GM12878 (cell line): ENCODE data around the gene ACTL6A. TPM values are rescaled to one million over a fixed set of nuclear protein-coding genes. Genes with fewer than 3 reads are reported as not detected.

Source experiments
- BHLHE40 ChIP-seq, 2 experiments: fragments of 450-650 bp in 1 of 2; IDR thresholded peaks; 2 replicates each; pipeline ENCODE4 v1.6.1; 2011 to 2017; ENCODE audit warnings: low read depth in 2 of 2, borderline replicate concordance in 1 of 2, improper control_type of control experiment in 1 of 2, low read length in 1 of 2, mild to moderate bottlenecking in 1 of 2
- BRCA1 ChIP-seq: IDR thresholded peaks from 2 replicates; pipeline ENCODE4 v1.6.1; 2011; ENCODE audit warnings: low read depth, low read length, improper control_type of control experiment
- CEBPB ChIP-seq, 2 experiments: fragments of 150-350 bp in 1 of 2; IDR thresholded peaks; 2 replicates each; pipeline ENCODE4 v1.6.1; 2012 to 2014; ENCODE audit warnings: low read depth in 2 of 2, low read length in 2 of 2, borderline replicate concordance in 1 of 2, inconsistent platforms in 1 of 2
- EED ChIP-seq: sonication (generic); IDR thresholded peaks from 2 replicates; pipeline ENCODE4 v1.6.1; 2016; ENCODE audit warnings: antibody characterized with exemption, low read depth
- GATAD2B ChIP-seq: fragments of 450-650 bp; conservative IDR thresholded peaks from 2 replicates; pipeline ENCODE4 v1.6.1; 2017; ENCODE audit warnings: low read depth, mild to moderate bottlenecking, moderate library complexity
- HDGF ChIP-seq: fragments of 450-650 bp; IDR thresholded peaks from 2 replicates; pipeline ENCODE4 v1.6.1; 2016; ENCODE audit warnings: antibody characterized with exemption
- IKZF1 ChIP-seq: fragments of 450-650 bp; conservative IDR thresholded peaks from 2 replicates; pipeline ENCODE4 v1.6.1; 2017; ENCODE audit warnings: antibody characterized with exemption, mild to moderate bottlenecking
- IKZF2 ChIP-seq, 2 experiments: fragments of 450-650 bp; IDR thresholded peaks; 2 replicates each; pipeline ENCODE4 v1.6.1; 2017; ENCODE audit warnings: mild to moderate bottlenecking in 2 of 2, moderate library complexity in 2 of 2
- JUNB ChIP-seq: IDR thresholded peaks from 2 replicates; pipeline ENCODE4 v1.6.1; 2016; ENCODE audit warnings: antibody characterized with exemption, mild to moderate bottlenecking
- RFX5 ChIP-seq: IDR thresholded peaks from 2 replicates; pipeline ENCODE4 v1.6.1; 2011; ENCODE audit warnings: low read depth, low read length, improper control_type of control experiment
- SMAD1 ChIP-seq: fragments of 450-650 bp; IDR thresholded peaks from 2 replicates; pipeline ENCODE4 v1.6.1; 2018; ENCODE audit warnings: mild to moderate bottlenecking, low read depth; ENCODE audit not compliant: partially characterized antibody
- polyA plus RNA-seq, 11 experiments: library from polyadenylated mRNA; depleted of rRNA in 4 of 11; unstranded in 6 of 11; stranded (reverse) in 5 of 11; fragments of >200 nt; fragmentation: Nextera tagmentation in 4 of 11; fragmentation: Illumina TruSeq in 1 of 11; extraction: Ambion mirVana in 4 of 11; extraction: Trizol in 1 of 11; gene quantifications; 1 replicate in 1 of 11; 2 replicates in 10 of 11; pipeline versions ENCODE4 v1.2.1 to v1.2.3, GENCODE V29; 2011 to 2016; ENCODE audit warnings: inconsistent platforms in 2 of 11, missing spikeins in 2 of 11, low read depth in 1 of 11
- total RNA-seq, 4 experiments: library from RNA; depleted of rRNA in 3 of 4; stranded (reverse); fragments of >200 nt in 3 of 4; fragmentation: Illumina TruSeq in 1 of 4; extraction: Trizol in 1 of 4; gene quantifications; 2 replicates each; pipeline versions ENCODE4 v1.2.1 to v1.2.3, GENCODE V29; 2013 to 2021
- TF ChIP-seq, protein P1 (sequence below): fragments of 450-650 bp; IDR thresholded peaks from 2 replicates; pipeline ENCODE4 v1.6.1; 2017; ENCODE audit warnings: antibody characterized with exemption, mild to moderate bottlenecking, moderate library complexity
- TF ChIP-seq, protein P2 (sequence below): IDR thresholded peaks from 2 replicates; pipeline ENCODE4 v1.6.1; 2011; ENCODE audit warnings: borderline replicate concordance, low read depth, mild to moderate bottlenecking, moderate library complexity, low read length; ENCODE audit not compliant: insufficient read depth, poor library complexity, severe bottlenecking

ACTL6A gene
- total and polyA plus RNA-seq, 10 of the 15 experiments (the other 5 are each of a cell fraction or from before 2014, with no cell fraction given) = 70.2 to 197 (median 105) TPM

DNA sequence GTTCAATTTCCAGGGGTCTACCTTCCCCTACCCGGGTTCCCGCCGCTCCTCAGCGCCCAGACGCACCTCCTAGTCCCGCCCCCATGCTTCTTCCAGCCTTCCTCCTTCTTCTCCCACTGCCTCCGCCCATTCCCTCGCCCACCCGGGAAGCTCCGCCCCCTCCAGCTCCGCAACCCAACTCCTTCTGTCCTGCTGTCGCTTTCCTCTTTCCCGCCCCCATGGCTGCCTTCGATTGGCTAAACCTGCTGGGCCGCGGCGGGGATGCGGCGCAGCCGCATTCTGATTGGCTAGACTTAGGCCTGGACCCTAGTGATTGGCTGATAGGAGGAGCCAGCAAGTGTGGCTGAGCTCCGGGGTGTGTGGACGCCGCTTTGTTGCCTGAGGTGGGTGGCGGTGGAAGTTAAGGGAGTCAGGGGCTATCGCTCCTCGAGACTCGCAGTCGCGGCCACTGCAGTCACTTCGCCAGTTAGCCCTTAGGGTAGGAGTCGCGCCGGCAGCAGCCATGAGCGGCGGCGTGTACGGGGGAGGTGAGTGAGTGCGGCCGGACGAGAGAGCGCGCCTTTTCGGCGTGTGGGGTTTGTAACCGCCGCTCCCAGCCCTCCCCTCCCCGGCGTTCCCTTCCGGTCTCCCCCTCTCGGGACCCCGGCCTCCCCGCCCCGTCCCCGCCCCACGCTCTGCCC is at the start of gene ACTL6A (continued):
- TF ChIP-seq, protein P1, sequence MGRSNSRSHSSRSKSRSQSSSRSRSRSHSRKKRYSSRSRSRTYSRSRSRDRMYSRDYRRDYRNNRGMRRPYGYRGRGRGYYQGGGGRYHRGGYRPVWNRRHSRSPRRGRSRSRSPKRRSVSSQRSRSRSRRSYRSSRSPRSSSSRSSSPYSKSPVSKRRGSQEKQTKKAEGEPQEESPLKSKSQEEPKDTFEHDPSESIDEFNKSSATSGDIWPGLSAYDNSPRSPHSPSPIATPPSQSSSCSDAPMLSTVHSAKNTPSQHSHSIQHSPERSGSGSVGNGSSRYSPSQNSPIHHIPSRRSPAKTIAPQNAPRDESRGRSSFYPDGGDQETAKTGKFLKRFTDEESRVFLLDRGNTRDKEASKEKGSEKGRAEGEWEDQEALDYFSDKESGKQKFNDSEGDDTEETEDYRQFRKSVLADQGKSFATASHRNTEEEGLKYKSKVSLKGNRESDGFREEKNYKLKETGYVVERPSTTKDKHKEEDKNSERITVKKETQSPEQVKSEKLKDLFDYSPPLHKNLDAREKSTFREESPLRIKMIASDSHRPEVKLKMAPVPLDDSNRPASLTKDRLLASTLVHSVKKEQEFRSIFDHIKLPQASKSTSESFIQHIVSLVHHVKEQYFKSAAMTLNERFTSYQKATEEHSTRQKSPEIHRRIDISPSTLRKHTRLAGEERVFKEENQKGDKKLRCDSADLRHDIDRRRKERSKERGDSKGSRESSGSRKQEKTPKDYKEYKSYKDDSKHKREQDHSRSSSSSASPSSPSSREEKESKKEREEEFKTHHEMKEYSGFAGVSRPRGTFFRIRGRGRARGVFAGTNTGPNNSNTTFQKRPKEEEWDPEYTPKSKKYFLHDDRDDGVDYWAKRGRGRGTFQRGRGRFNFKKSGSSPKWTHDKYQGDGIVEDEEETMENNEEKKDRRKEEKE = no peak
- TF ChIP-seq GATAD2B (0 out of 2 replicates have a peak, but pooled peaks have one; percentile 9), BRCA1 (no peak), HDGF (peak; percentile 100), IKZF1 (peak; percentile 73), EED (peak; percentile 88), CEBPB (IDR thresholded peaks at IDR 0.05; ENCODE audit: borderline replicate concordance in 1 of 2, low read depth in 2 of 2, low read length in 2 of 2) (no peak), BHLHE40 (IDR thresholded peaks at IDR 0.05; ENCODE audit: borderline replicate concordance in 1 of 2, low read depth in 2 of 2, low read length in 1 of 2) (peak in 1 of 2 experiments; percentile 32; a peak in 2 of 4 replicates), JUNB (no peak), SMAD1 (no peak), IKZF2 (IDR thresholded peaks at IDR 0.05) (peak; percentile 81 to 83), RFX5 (peak; percentile 81; the same call in 1 of the 2 replicates)
- TF ChIP-seq, protein P2, sequence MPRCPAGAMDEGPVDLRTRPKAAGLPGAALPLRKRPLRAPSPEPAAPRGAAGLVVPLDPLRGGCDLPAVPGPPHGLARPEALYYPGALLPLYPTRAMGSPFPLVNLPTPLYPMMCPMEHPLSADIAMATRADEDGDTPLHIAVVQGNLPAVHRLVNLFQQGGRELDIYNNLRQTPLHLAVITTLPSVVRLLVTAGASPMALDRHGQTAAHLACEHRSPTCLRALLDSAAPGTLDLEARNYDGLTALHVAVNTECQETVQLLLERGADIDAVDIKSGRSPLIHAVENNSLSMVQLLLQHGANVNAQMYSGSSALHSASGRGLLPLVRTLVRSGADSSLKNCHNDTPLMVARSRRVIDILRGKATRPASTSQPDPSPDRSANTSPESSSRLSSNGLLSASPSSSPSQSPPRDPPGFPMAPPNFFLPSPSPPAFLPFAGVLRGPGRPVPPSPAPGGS = no peak
